ENCODE data around the gene C1QTNF6.

GRCh38 chr22:37188901-37189466 is 937 bp upstream of the C1QTNF6 start:
- TF ChIP-seq CTCF (IDR thresholded peaks at IDR 0.05 in 2 of 3, conservative IDR thresholded peaks at IDR 0.05 in 1 of 3; ENCODE audit: borderline replicate concordance in 1 of 3, insufficient read depth in 1 of 3, low read depth in 2 of 3, low read length in 2 of 3) (no peak), EZH2 (IDR thresholded peaks at IDR 0.05) (no peak), POLR2A (IDR thresholded peaks at IDR 0.05; ENCODE audit: borderline replicate concordance, extremely low read depth, insufficient read depth, insufficient read length) (no peak), POLR2AphosphoS5 (IDR thresholded peaks at IDR 0.05; ENCODE audit: low read depth, low read length) (peak; percentile 51), ZNF274 (IDR thresholded peaks at IDR 0.05; ENCODE audit: low read depth, low read length) (no peak), TCF7L2 (IDR thresholded peaks at IDR 0.05; ENCODE audit: borderline replicate concordance, extremely low read depth, insufficient read depth, insufficient read length) (no peak), RAD21 (IDR thresholded peaks at IDR 0.05; ENCODE audit: low read depth) (0 out of 2 replicates have a peak, but pooled peaks have one; percentile 13), ATF3 (IDR thresholded peaks at IDR 0.05) (no peak), YY1 (IDR thresholded peaks at IDR 0.05; ENCODE audit: extremely low read depth, insufficient replicate concordance, low read depth, low read length) (no peak), SIN3A (IDR thresholded peaks at IDR 0.05; ENCODE audit: low read depth) (peak; percentile 78), EGR1 (IDR thresholded peaks at IDR 0.05; ENCODE audit: low read depth) (no peak)

Data from HCT116 (cell line).